Stimulated activated CD8-positive, alpha-beta memory T cell treated with anti-CD3 and anti-CD28 coated beads, Interleukin-12 subunit alpha, Interleukin-12 subunit beta, amount 100 ng/mL, for 1 hour (primary cell): ENCODE results near the gene SNRNP25.
"Not testable (repeated sequence)": the region's sequence is repeated elsewhere in the genome, so short reads cannot be mapped to it uniquely, and the experiment has no call there.

Source experiments
- DNase-seq: peaks from one replicate; pipeline ENCODE4 v3.0.0-alpha.2; 2020; ENCODE audit warnings: low read depth

Gene SNRNP25

GRCh38 chr16:53346-54236 lies at the start of gene SNRNP25, which contains the start of gene POLR3K:
SNRNP25 (plus strand) TSS chr16:53828; CDS start chr16:54017, 189 bp downstream.
POLR3K (minus strand) TSS chr16:53608; CDS start chr16:53586, 22 bp downstream.
- DNase-seq = peak; percentile 93

DNA sequence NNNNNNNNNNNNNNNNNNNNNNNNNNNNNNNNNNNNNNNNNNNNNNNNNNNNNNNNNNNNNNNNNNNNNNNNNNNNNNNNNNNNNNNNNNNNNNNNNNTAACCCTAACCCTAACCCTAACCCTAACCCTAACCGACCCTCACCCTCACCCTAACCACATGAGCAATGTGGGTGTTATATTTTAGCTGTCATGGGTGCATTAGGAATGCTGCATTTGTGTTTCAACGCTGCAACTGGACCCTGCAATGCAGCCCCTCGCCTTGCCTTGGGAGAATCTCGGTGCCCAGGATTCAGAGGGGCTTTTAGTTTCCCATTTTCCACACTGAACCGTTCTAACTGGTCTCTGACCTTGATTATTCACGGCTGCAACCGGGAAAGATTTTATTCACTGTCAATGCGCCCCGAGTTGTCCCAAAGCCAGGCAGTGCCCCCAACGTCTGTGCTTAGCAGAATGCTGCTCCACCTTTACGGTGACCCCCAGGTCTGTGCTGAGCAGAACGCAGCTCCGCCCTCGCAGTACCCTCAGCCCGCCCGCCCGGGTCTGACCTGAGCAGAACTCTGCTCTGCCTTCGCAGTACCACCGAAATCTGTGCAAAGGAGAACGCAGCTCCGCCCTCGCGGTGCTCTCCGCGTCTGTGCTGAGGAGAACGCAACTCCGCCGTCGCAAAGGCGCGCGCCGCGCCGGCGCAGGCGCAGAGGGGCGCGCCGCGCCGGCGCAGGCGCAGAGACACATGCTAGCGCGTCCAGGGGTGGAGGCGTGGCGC lies 43.5 kb upstream of the SNRNP25 start:
- no peak for DNase-seq

DNA sequence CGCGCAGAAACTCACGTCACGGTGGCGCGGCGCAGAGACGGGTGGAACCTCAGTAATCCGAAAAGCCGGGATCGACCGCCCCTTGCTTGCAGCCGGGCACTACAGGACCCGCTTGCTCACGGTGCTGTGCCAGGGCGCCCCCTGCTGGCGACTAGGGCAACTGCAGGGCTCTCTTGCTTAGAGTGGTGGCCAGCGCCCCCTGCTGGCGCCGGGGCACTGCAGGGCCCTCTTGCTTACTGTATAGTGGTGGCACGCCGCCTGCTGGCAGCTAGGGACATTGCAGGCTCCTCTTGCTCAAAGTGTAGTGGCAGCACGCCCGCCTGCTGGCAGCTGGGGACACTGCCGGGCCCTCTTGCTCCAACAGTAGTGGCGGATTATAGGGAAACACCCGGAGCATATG lies 42.9 kb upstream of the SNRNP25 start:
- DNase-seq = peak; percentile 78

- DNase-seq = not testable (repeated sequence)
These were observed 36.4 kb upstream of the SNRNP25 start for GRCh38 chr16:17062-17765.

DNA sequence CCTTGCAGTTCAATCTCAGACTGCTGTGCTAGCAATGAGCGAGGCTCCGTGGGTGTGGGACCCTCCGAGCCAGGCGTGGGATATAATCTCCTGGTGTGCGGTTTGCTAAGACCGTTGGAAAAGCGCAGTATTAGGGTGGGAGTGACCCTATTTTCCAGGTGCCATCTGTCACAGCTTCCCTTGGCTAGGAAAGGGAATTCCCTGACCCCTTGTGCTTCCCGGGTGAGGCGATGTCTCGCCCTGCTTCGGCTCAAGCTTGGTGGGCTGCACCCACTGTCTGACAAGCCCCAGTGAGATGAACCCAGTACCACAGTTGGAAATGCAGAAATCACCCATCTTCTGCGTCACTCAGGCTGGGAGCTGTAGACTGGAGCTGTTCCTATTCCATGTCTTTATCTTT lies 32.7 kb upstream of the SNRNP25 start:
- not testable (repeated sequence) for DNase-seq

DNA sequence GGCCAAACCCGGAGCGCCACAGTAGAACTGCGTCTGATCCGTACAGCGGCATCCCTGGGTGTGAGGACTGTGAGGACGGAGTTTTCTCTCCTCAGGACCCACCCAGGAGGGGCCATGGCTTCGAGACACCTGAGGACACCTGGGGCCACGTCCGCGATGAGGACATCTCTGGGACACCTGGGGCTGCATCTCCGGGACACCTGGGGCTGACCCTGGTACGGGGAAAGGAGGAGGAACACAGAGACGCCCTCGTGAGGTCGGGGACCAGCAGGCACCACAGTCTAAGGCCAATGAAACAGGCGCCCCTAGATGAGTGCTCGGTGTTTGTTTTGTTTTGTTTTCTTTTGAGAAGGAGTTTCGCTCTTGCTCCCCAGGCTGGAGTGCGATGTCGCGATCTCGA lies 29.5 kb upstream of the SNRNP25 start:
- not testable (repeated sequence) for DNase-seq

DNA sequence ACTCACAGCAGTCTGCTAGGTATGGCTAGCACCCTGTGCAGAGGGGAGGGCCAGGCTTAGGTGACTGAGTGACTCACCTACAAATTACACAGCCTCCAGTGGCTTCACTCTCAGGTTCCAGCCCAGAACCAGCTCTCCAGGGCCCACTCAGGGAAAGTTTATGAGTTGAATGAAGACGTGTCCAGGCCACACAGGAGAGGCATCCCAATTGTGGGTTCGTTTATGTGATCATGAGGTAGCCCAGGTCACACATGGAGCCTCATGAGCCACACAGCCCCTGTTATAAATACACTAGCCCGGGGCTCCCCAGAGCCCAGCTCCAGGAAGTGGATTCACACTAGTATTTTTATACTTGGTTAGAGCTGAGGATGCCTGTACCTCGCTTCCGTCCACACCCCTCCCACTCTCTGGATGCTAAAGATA lies 27.7 kb upstream of the SNRNP25 start:
- DNase-seq = not testable (repeated sequence)

DNA sequence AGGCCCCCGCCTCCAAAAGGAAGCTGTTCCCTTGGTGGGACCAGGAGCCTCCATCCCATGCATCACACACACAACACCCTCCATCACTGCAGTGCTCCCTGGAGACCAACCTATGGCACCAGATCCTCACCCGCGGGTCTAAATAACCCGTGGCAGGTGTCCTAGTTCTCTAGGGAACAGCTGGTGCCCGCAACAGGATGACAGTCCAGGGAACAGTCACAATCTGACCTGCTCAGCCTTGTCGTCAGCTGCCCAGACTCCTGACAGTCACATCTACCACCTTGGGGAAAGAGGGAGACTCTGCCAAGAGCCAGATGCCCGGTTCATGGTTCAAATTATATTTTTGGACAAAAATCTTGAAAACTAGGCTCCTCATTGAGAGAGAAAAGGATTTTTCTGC lies 23.0 kb upstream of the SNRNP25 start:
- not testable (repeated sequence) for DNase-seq

GRCh38 chr16:33154-33876 lies 20.3 kb upstream of the SNRNP25 start:
- not testable (repeated sequence) for DNase-seq

- DNase-seq = no peak
These were observed 19.6 kb upstream of the SNRNP25 start for GRCh38 chr16:33877-34647.

GRCh38 chr16:34648-34987 lies 19.0 kb upstream of the SNRNP25 start:
- DNase-seq = no peak

DNA sequence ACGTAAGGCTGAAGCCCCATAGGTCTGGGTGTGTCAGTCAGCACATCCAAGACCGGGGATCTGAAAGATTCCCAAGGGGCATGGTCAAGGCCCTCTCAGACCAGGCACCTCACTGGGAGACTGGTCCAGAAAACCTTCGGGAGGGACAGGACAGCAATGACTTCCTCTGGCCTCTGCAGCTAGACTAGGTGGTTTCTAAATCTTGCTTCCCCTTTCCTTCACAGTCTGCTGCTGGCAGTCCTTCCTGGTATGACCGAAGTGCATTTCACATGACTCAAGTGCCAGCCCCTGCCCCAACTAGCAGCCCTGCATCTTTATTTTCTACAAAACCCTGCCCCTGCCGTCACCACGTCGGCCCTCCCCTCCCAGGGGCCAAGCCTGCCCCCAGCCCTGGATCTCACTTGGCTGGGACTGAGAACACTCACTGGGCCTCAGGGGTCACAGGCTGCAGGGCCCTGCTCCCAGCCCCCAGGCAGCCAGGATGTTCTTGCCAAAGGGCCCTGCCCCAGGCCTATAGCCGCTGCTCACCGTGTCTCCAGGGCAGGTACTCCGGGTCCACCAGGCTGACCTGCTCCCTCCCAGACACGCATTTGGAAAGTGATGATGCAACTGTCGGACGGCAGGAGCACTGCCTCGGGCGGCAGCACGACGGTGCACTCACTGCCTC lies 18.5 kb upstream of the SNRNP25 start:
- DNase-seq = no peak

DNA sequence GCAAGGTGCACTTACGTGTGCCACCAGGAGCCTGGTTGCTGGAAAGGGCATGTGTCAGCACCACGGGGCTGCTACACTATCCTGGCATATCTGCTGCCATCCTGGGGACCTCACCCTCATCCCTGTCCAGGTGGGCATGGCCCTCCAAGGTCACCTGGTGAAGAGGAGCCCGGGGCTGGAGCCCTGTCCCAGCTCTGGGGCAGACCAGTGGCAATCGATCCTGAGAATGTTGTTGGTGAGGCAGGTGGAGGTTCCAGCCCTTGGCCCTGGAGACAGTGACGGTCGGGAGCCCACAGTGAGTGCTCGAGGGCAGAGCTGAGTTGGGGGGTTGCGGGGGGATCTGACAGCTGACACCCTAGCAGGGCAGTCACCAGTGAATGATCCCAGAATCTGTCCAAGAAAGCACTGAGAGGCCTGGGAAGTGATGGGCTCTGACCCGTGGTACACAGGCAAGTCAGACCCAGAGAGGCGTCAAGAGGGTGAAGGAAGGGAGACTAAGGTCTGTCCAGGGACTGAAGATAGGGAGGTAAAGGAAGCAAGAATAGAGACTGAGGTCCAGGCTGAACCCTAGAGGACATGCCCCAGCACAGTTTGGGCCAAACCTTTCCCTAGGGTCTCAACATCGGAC lies 17.8 kb upstream of the SNRNP25 start:
- no peak for DNase-seq

DNA sequence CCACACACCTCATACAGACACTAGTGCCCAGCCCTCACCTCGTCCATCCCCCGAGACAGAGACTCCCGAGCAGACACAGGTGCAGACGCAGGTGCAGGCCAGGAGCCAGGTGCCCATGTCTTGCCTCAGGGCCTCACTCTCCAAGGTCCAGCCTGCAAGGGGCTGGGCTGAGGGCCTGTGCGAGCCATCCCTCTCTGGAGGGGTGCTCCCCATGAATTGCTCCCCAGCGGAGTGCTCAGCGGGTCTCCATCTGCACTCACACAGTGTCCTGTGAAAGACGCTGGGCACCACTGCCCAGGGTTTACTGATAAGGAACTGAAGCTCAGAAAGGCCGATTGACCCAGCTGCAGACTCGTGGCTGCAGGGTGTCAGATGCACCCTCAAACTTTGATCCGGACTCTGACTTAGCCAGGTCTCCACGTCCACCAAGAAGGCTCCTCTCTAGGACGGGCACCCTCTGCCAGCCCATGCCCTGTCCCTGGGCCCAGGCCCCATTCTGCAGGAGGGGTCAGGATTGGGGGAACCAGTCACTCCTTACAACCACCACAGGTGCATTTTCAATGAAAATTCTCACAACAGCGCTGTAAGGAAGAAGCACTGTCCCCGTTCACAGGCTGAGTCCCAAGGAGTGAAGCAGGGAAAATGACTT lies 17.2 kb upstream of the SNRNP25 start:
- DNase-seq = no peak

- no peak for DNase-seq
These were observed 16.1 kb upstream of the SNRNP25 start for GRCh38 chr16:37511-37910.

DNA sequence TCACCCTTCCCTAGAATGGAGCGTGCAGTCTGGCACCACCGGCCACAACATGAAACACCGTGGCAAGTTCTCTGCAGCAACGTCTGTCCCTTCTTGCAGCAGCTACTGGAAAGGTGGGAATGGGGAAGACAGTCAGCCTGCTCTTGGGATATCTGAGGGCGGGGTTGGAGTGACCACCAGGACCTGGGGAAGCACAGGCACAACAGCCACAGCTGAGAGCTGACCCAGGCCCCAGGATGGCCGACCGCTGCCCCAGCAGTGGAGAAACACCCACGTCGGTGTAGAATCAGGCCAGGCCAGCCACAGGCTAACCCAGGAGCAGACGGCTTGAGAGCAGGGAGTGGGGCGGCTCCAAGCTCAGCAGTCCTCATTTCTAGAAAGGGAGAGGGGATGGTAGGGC lies 15.4 kb upstream of the SNRNP25 start:
- DNase-seq = not testable (repeated sequence)

DNA sequence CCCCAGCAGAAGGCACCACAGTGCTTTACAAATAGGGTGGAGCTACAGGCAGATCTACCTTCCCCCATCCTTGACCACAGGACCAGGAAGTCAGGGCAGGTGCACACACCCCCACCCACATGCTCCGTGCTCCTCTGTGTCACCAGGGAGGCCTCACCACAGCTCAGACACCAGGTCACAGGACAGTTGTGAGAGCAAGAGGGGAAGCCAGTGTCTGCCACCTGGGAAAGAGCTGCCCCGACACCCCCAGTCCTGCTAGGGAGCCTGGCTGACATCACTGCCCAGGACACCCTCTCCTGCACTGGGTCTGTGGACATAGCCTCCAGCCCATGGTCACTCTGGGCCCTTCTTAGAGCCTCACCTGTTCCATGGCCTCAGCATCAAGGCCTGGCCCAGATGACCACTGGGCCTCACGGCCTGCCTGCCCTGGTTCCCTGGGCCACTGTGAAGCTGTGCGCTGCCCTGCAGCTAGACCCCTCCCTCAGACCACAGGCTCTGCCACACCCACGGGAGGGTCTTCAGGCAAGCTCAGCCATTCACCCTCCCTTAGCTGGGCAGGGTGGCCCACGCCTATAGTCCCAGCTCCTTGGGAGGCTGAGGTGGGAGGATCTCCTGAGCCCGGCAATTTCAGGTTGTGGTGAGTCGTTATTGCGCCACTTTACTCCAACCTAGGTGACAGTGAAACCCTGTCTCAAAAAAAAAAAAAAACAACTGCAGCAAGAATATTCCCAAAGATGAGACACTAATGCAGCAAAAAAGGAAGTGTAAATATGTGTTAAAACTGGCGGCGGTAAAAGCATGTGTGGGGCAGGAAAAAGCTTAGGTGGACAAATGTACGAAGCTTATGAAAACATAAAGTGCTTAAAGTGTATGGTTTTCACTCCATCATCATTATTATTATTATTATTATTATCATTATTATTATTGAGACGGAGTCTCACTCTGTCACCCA lies 14.4 kb upstream of the SNRNP25 start:
- peak; percentile 29 for DNase-seq

- DNase-seq = no peak
These were observed 12.1 kb upstream of the SNRNP25 start for GRCh38 chr16:41439-42068.
